GM12801 (cell line): ENCODE measurements around the gene FAM193A.

Experiments
- CTCF ChIP-seq: IDR thresholded peaks from one replicate; pipeline ENCODE4 v1.5.1; 2011; ENCODE audit warnings: control low read depth; ENCODE audit not compliant: insufficient read length; ENCODE audit errors: extremely low read depth

The FAM193A gene

GRCh38 chr4:2696423-2696822, 160.0 kb downstream of the FAM193A start:
- no peak for TF ChIP-seq CTCF

GRCh38 chr4:2697995-2698414, 161.6 kb downstream of the FAM193A start:
- TF ChIP-seq CTCF, result no peak

GRCh38 chr4:2698504-2698903, 162.1 kb downstream of the FAM193A start:
- TF ChIP-seq CTCF, result no peak

- TF ChIP-seq CTCF, result no peak
Observed at GRCh38 chr4:2698951-2699505, 162.6 kb downstream of the FAM193A start.

- TF ChIP-seq CTCF, result no peak
Observed at GRCh38 chr4:2699534-2699933, 163.1 kb downstream of the FAM193A start.

- TF ChIP-seq CTCF, result no peak
Observed at GRCh38 chr4:2700031-2700430, 163.6 kb downstream of the FAM193A start.

- TF ChIP-seq CTCF, result no peak
Observed at GRCh38 chr4:2702361-2702760, 165.9 kb downstream of the FAM193A start.
